NCI-H2227 (cell line): ENCODE data around the gene UBE2H.

ENCODE experiments used
- DNase-seq: peaks from one replicate; lab custom pipeline; 2025; ENCODE audit not compliant: unreplicated experiment; lab: John Stamatoyannopoulos, UW

The UBE2H gene

DNA sequence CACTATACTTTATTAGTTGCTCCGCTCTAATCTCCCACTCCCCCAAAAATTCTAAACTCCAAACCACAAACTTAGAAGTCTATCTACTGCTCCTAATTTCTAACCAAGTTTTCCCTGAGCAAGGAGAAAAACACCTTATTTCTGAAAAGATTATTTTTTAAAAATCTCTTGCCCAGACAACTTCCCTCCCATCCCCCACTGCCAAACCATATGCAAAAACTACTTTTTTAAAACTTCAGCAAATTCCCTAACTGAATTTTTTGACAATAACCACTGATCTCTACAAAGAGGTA lies 1.9 kb downstream of the UBE2H start:
- DNase-seq, result no peak

GRCh38 chr7:129950191-129950932 lies 2.4 kb downstream of the UBE2H start:
- peak; percentile 74 for DNase-seq

GRCh38 chr7:129949292-129950133 lies 3.2 kb downstream of the UBE2H start:
- DNase-seq, result peak; percentile 48

- DNase-seq, result peak; percentile 90
These were observed 3.9 kb downstream of the UBE2H start for GRCh38 chr7:129948877-129949291.

DNA sequence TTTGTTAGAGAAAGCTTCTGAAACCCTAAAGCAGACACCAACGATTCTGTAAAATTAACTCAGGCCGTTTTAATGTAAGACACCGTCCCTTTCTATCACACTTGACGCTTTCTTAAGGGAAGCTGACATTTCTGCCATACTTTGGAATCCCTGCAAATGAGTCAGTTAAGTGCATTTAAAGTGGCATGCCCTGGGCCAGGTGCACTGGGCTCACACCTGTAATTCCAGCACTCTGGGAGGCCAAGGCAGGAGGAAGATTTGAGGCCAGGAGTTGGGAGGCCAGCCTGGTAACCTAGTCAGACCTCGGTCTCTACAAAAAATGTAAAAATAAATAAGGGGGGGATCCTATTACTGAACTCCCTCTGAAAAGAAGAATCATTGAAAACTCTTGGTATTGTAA lies 4.4 kb downstream of the UBE2H start:
- DNase-seq, result no peak

DNA sequence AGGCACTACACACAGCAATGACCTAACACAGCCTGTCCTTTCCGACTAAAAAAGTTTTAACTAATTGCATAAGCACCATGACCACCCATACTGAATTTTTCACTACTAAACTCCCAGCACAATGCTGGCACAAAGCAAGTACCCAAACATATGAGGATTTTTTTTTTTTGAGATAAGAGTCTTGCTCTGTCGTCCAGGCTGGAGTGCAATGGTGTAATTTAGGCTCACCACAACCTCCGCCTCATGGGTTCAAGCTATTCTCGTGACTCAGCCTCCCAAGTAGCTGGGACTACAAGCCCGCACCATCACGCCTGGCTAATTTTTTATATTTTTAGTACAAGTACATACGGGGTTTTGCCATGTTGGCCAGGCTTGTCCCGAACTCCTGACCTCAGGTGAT lies 5.1 kb downstream of the UBE2H start:
- no peak for DNase-seq

GRCh38 chr7:129947049-129947448 lies 5.7 kb downstream of the UBE2H start:
- DNase-seq, result no peak

DNA sequence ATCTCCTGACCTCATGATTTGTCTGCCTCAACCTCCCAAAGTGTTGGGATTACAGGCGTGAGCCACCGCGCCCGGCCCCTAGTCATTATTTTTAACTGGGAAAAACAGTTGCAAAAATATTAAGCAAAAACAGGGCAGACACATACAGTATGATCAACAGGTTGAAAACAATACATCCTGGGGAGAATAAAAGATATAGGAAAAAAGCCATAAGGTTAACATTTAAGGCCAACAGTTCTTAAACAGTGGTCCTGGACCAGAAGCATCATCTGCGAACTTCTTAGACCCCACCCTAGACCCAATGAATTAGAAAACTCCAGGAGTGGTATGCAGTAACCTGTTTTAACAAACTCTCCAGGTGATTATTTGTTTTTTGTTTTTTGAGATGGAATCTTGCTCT lies 6.5 kb downstream of the UBE2H start:
- DNase-seq, result no peak

GRCh38 chr7:129943352-129943751 lies 9.4 kb downstream of the UBE2H start:
- DNase-seq, result no peak

GRCh38 chr7:129940329-129940728 lies 12.4 kb downstream of the UBE2H start:
- DNase-seq, result no peak

DNA sequence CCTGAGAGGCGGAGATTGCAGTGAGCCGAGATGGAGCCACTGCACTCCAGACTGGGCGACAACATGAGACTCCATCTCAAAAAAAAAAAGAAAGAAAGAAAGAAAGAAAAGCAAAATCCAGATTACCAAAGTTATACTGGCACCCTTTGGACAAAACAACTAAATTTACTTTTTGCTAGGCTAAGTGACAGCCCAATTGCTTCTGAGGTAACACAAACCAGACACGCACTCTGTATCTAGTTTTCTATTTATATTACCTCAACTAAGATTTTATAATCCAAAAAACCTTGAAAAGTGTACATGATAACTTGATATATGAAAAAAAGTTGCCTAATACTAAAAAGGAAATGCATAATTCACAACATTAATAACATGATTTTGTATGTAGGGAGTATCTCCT lies 12.9 kb downstream of the UBE2H start:
- DNase-seq, result no peak

DNA sequence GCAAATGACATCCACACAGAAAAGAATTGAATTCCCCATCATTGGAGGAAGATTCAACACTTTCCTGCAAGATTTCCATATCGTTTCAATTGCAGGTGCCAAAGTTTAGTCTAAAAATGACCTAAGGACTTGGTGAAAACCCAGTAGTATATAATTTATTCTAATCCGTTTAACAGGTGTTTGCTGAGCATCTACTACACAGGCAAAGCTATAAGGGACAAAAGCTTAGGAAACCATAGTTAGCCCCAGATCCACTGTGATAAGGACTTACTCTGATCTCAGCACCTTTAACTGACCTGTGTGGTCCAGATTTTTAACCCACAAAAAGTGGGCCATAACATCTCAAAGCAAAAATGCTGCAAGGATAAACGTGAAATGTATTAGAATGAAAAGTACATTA lies 19.1 kb downstream of the UBE2H start:
- DNase-seq, result no peak

- no peak for DNase-seq
These were observed 26.1 kb downstream of the UBE2H start for GRCh38 chr7:129926618-129927017.

- DNase-seq, result no peak
These were observed 27.3 kb downstream of the UBE2H start for GRCh38 chr7:129925416-129926002.

GRCh38 chr7:129924602-129925001 lies 28.2 kb downstream of the UBE2H start:
- DNase-seq, result no peak

DNA sequence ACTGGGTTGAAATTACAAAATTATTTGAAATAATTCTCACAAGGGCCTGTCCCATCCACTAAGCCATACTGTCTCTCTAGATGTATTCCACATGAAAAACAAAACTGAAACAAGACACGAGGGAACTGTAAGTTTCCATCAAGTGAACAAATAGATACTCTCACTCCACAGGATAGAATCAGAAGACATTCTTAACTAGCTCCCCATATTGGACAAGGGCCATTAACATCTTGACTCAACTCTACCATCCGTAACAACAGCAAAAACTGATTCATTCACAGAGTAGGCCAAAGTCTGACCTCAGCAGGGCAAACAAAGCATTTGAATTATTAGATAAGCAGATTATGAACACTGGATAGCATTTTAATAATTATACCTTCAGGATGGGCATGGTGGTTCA lies 29.1 kb downstream of the UBE2H start:
- DNase-seq, result no peak

- no peak for DNase-seq
These were observed 33.3 kb downstream of the UBE2H start for GRCh38 chr7:129919492-129919891.

DNA sequence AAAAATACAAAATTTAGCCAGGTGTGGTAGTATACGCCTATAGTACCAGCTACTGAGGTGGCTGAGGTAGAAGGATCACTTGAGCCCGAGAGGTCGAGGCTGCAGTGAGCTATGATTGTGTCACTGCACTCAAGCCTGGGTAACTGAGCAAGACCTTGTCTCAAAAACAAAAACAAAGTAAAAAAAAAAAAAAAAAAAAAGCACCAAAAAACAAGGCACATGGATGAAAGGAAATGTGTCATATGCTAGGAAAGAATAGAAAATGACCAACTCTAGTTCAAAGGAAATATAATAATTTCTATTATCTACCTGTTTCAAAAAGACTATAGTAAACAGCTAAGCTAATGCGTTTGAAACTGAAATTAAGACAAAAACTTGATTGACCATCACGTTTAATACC lies 33.8 kb downstream of the UBE2H start:
- DNase-seq, result no peak

GRCh38 chr7:129917934-129918333 lies 34.8 kb downstream of the UBE2H start:
- DNase-seq, result no peak

DNA sequence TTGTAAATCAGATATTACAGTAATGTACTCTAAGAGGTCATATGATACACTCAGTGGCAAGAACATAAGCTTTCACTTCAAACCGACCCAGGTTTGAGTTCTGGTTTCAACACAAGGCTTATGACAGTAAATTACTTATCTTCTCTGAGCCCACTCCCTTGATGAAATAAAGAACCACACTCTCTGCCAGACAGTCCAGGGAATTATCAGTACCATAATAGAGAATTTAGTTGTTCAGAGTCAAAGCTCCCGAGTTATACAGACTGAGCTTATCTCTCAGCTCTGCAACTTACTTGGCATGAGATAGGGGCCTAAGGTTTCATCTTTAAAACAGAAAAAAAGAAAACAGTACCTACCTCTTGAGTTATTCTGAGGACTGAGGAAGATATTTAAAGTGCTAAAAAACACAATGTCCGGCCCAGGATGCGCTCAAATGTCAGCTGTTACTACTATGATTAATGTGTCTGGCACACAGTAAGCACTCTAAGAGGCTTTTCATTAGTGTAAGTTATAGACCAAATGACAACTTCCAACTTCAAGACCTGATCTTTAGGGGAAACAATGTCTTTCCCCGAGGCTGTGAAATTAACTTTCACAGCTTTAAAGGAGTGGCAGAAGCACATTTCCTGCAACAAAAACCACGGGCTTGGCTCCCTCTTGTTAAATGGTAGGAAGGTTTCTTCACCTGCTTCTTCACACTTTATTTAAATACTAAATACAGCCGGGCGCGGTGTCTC lies 38.1 kb downstream of the UBE2H start:
- no peak for DNase-seq

GRCh38 chr7:129913428-129913827 lies 39.3 kb downstream of the UBE2H start:
- no peak for DNase-seq

- DNase-seq, result no peak
These were observed 41.0 kb downstream of the UBE2H start for GRCh38 chr7:129911790-129912189.
